HCT116 (cell line): ENCODE data around the gene GUCY2C.

Experiments used
- CEBPB ChIP-seq: IDR thresholded peaks from 2 replicates; pipeline ENCODE4 v1.6.1; 2012; ENCODE audit warnings: low read depth
- POLR2AphosphoS5 ChIP-seq: IDR thresholded peaks from 2 replicates; pipeline ENCODE4 v1.6.1; 2011; ENCODE audit warnings: mild to moderate bottlenecking, low read depth, low read length, moderate library complexity
- RAD21 ChIP-seq: IDR thresholded peaks from 2 replicates; pipeline ENCODE4 v1.6.1; 2012; ENCODE audit warnings: low read depth, mild to moderate bottlenecking
- SIN3A ChIP-seq: IDR thresholded peaks from 2 replicates; pipeline ENCODE4 v1.6.1; 2012; ENCODE audit warnings: low read depth
- YY1 ChIP-seq: IDR thresholded peaks from 2 replicates; pipeline ENCODE4 v1.6.1; 2011; ENCODE audit warnings: low read length, low read depth, moderate library complexity, mild to moderate bottlenecking; ENCODE audit not compliant: insufficient replicate concordance; ENCODE audit errors: extremely low read depth
- TF ChIP-seq, protein P1 (sequence below), 3 experiments: fragments of 200-600 bp in 1 of 3; sonication (generic) in 1 of 3; IDR thresholded peaks in 2 of 3; conservative IDR thresholded peaks in 1 of 3; 2 replicates each; pipeline ENCODE4 v1.5.1; 2012 to 2017; ENCODE audit warnings: low read depth in 2 of 3, low read length in 2 of 3, antibody characterized with exemption in 1 of 3, borderline replicate concordance in 1 of 3, control low read depth in 1 of 3, mild to moderate bottlenecking in 1 of 3, mixed read lengths in 1 of 3, mixed run types in 1 of 3, moderate library complexity in 1 of 3; ENCODE audit not compliant: insufficient read depth in 1 of 3
- TF ChIP-seq, protein P2 (sequence below): IDR thresholded peaks from 2 replicates; pipeline ENCODE4 v1.6.1; 2012
- TF ChIP-seq, protein P3 (sequence below): IDR thresholded peaks from 2 replicates; pipeline ENCODE4 v1.6.1; 2012; ENCODE audit warnings: low read depth

DNA sequence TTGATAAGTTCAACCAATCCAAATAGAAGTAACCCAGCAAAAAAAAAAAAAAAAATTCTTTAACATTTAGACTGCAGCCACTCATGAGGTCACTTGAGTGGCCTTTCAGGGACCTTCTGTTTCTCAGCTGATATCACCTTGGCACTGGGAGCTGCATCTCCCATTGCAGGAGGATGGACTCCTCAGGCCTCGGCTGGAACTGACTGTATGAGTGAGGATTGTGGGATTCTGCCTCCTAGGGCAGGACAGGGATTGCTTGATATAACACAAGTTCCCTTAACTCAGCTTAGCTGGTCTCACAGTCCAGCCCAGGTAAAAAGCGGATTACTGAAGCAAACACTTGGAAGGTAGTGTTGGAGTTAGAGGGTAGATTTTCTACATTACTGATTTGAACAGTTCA, 3.5 kb upstream of the GUCY2C start:
- TF ChIP-seq RAD21 = no peak
- no peak for TF ChIP-seq YY1
- TF ChIP-seq, protein P1, sequence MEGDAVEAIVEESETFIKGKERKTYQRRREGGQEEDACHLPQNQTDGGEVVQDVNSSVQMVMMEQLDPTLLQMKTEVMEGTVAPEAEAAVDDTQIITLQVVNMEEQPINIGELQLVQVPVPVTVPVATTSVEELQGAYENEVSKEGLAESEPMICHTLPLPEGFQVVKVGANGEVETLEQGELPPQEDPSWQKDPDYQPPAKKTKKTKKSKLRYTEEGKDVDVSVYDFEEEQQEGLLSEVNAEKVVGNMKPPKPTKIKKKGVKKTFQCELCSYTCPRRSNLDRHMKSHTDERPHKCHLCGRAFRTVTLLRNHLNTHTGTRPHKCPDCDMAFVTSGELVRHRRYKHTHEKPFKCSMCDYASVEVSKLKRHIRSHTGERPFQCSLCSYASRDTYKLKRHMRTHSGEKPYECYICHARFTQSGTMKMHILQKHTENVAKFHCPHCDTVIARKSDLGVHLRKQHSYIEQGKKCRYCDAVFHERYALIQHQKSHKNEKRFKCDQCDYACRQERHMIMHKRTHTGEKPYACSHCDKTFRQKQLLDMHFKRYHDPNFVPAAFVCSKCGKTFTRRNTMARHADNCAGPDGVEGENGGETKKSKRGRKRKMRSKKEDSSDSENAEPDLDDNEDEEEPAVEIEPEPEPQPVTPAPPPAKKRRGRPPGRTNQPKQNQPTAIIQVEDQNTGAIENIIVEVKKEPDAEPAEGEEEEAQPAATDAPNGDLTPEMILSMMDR (IDR thresholded peaks at IDR 0.05 in 2 of 3, conservative IDR thresholded peaks at IDR 0.05 in 1 of 3; ENCODE audit: borderline replicate concordance in 1 of 3, insufficient read depth in 1 of 3, low read depth in 2 of 3, low read length in 2 of 3) = no peak
- TF ChIP-seq, protein P2, sequence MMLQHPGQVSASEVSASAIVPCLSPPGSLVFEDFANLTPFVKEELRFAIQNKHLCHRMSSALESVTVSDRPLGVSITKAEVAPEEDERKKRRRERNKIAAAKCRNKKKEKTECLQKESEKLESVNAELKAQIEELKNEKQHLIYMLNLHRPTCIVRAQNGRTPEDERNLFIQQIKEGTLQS = no peak
- no peak for TF ChIP-seq CEBPB
- TF ChIP-seq, protein P3, sequence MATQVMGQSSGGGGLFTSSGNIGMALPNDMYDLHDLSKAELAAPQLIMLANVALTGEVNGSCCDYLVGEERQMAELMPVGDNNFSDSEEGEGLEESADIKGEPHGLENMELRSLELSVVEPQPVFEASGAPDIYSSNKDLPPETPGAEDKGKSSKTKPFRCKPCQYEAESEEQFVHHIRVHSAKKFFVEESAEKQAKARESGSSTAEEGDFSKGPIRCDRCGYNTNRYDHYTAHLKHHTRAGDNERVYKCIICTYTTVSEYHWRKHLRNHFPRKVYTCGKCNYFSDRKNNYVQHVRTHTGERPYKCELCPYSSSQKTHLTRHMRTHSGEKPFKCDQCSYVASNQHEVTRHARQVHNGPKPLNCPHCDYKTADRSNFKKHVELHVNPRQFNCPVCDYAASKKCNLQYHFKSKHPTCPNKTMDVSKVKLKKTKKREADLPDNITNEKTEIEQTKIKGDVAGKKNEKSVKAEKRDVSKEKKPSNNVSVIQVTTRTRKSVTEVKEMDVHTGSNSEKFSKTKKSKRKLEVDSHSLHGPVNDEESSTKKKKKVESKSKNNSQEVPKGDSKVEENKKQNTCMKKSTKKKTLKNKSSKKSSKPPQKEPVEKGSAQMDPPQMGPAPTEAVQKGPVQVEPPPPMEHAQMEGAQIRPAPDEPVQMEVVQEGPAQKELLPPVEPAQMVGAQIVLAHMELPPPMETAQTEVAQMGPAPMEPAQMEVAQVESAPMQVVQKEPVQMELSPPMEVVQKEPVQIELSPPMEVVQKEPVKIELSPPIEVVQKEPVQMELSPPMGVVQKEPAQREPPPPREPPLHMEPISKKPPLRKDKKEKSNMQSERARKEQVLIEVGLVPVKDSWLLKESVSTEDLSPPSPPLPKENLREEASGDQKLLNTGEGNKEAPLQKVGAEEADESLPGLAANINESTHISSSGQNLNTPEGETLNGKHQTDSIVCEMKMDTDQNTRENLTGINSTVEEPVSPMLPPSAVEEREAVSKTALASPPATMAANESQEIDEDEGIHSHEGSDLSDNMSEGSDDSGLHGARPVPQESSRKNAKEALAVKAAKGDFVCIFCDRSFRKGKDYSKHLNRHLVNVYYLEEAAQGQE = no peak
- TF ChIP-seq POLR2AphosphoS5 = no peak
- no peak for TF ChIP-seq SIN3A
